GM19452 (cell line): ENCODE measurements around the gene C9orf78.

Experiments
- ATAC-seq: cut with Tn5 transposase; IDR thresholded peaks from one replicate; pipeline ENCODE4 v1.9.1; 2021; ENCODE audit not compliant: unreplicated experiment

C9orf78 gene

GRCh38 chr9:129845373-129845772, 10.3 kb upstream of the C9orf78 start:
- no peak for ATAC-seq

- no peak for ATAC-seq
Measured at GRCh38 chr9:129841071-129841470, 6.0 kb upstream of the C9orf78 start.

GRCh38 chr9:129840034-129840433, 5.0 kb upstream of the C9orf78 start:
- ATAC-seq: no peak

- no peak for ATAC-seq
Measured at GRCh38 chr9:129839324-129840023, 4.4 kb upstream of the C9orf78 start.

- ATAC-seq: no peak
Measured at GRCh38 chr9:129838707-129839259, 3.7 kb upstream of the C9orf78 start.

GRCh38 chr9:129836311-129837007, 1.4 kb upstream of the C9orf78 start:
- ATAC-seq: no peak

- no peak for ATAC-seq
Measured at GRCh38 chr9:129835860-129836223, 767 bp upstream of the C9orf78 start.

- peak; percentile 13 for ATAC-seq
Measured at GRCh38 chr9:129834489-129835127, 467 bp downstream of the C9orf78 start.

- no peak for ATAC-seq
Measured at GRCh38 chr9:129832982-129833381, 2.1 kb downstream of the C9orf78 start.

GRCh38 chr9:129828969-129829368, 6.1 kb downstream of the C9orf78 start:
- no peak for ATAC-seq

GRCh38 chr9:129828051-129828450, 7.0 kb downstream of the C9orf78 start:
- ATAC-seq: no peak

GRCh38 chr9:129826759-129827158, 8.3 kb downstream of the C9orf78 start:
- no peak for ATAC-seq

- no peak for ATAC-seq
Measured at GRCh38 chr9:129826344-129826743, 8.7 kb downstream of the C9orf78 start.

GRCh38 chr9:129823935-129824601, 11.0 kb downstream of the C9orf78 start, which contains the start of gene TOR1A:
Gene TOR1A, minus strand, starts transcription at chr9:129824136. Its CDS starts 51 bp downstream, at chr9:129824085.
- ATAC-seq: peak; percentile 88

- no peak for ATAC-seq
Measured at GRCh38 chr9:129823542-129823934, 11.5 kb downstream of the C9orf78 start.

- ATAC-seq: no peak
Measured at GRCh38 chr9:129822898-129823541, 12.1 kb downstream of the C9orf78 start.

GRCh38 chr9:129816501-129817435, 18.3 kb downstream of the C9orf78 start:
- ATAC-seq: no peak

GRCh38 chr9:129815278-129815677, 19.8 kb downstream of the C9orf78 start:
- ATAC-seq: no peak

- no peak for ATAC-seq
Measured at GRCh38 chr9:129814432-129815223, 20.4 kb downstream of the C9orf78 start.
